ENCODE data around the gene ADD1. TPM values are rescaled to one million over a fixed set of nuclear protein-coding genes. Genes with fewer than 3 reads are reported as not detected.

Gene ADD1
- total RNA-seq, 1 experiment from 2014 or later = 98.4 TPM

GRCh38 chr4:2847302-2847871 is 3.7 kb downstream of the ADD1 start:
- DNase-seq (ENCODE audit: low read depth in 1 of 2, low spot score in 2 of 2) = no peak
- Histone ChIP-seq H3K27ac (no peak overlapping the region), H3K9me3 (replicated peaks) (no peaks in the 10 kb centered on the region), H3K27me3 (replicated peaks) (no peaks in the 10 kb centered on the region), H3K4me1 (replicated peaks) (peaks cover 6% of the 10 kb centered on the region), H3K4me3 (no peak overlapping the region), H3K36me3 (peaks cover 6% of the 10 kb centered on the region; the same call in 1 of the 2 replicates)

- Histone ChIP-seq H3K27me3 (replicated peaks) (no peaks in the 10 kb centered on the region), H3K4me1 (replicated peaks) (no peaks in the 10 kb centered on the region), H3K27ac (no peak overlapping the region), H3K4me3 (no peak overlapping the region), H3K36me3 (peaks cover 3% of the 10 kb centered on the region; the same call in 1 of the 2 replicates), H3K9me3 (replicated peaks) (no peaks in the 10 kb centered on the region)
- DNase-seq (ENCODE audit: low read depth in 1 of 2, low spot score in 2 of 2) = no peak
These were observed 4.8 kb downstream of the ADD1 start for GRCh38 chr4:2848449-2848848.

GRCh38 chr4:2849267-2850152 is 5.9 kb downstream of the ADD1 start:
- no peak overlapping the region for H3K27ac ChIP-seq
- H3K9me3 ChIP-seq (replicated peaks) = no peaks in the 10 kb centered on the region
- H3K27me3 ChIP-seq (replicated peaks) = no peaks in the 10 kb centered on the region
- no peak overlapping the region for H3K4me3 ChIP-seq
- H3K36me3 ChIP-seq = no peaks in the 10 kb centered on the region; the same call in 1 of the 2 replicates
- no peak for DNase-seq (ENCODE audit: low read depth in 1 of 2, low spot score in 2 of 2)
- H3K4me1 ChIP-seq (replicated peaks) = no peaks in the 10 kb centered on the region

- Histone ChIP-seq H3K9me3 (replicated peaks) (no peaks in the 10 kb centered on the region), H3K36me3 (no peaks in the 10 kb centered on the region; the same call in 1 of the 2 replicates), H3K4me1 (replicated peaks) (no peaks in the 10 kb centered on the region), H3K27me3 (replicated peaks) (no peaks in the 10 kb centered on the region), H3K27ac (no peak overlapping the region), H3K4me3 (no peak overlapping the region)
- DNase-seq (ENCODE audit: low read depth in 1 of 2, low spot score in 2 of 2) = no peak
These were observed 7.5 kb downstream of the ADD1 start for GRCh38 chr4:2850966-2851798.

- no peaks in the 10 kb centered on the region for H3K27me3 ChIP-seq (replicated peaks)
- H3K9me3 ChIP-seq (replicated peaks) = no peaks in the 10 kb centered on the region
- no peak overlapping the region for H3K27ac ChIP-seq
- no peak overlapping the region for H3K4me3 ChIP-seq
- no peaks in the 10 kb centered on the region for H3K4me1 ChIP-seq (replicated peaks)
- DNase-seq (ENCODE audit: low read depth in 1 of 2, low spot score in 2 of 2) = no peak
- H3K36me3 ChIP-seq = no peaks in the 10 kb centered on the region; the same call in 1 of the 2 replicates
These were observed 8.9 kb downstream of the ADD1 start for GRCh38 chr4:2852481-2852921.

- Histone ChIP-seq H3K27ac (no peak overlapping the region), H3K4me1 (replicated peaks) (no peaks in the 10 kb centered on the region), H3K36me3 (no peaks in the 10 kb centered on the region; the same call in 1 of the 2 replicates), H3K27me3 (replicated peaks) (no peaks in the 10 kb centered on the region), H3K9me3 (replicated peaks) (no peaks in the 10 kb centered on the region), H3K4me3 (no peak overlapping the region)
- DNase-seq (ENCODE audit: low read depth in 1 of 2, low spot score in 2 of 2) = no peak
These were observed 11.9 kb downstream of the ADD1 start for GRCh38 chr4:2855584-2855983.

GRCh38 chr4:2856266-2856665 is 12.6 kb downstream of the ADD1 start:
- Histone ChIP-seq H3K9me3 (replicated peaks) (no peaks in the 10 kb centered on the region), H3K4me1 (replicated peaks) (no peaks in the 10 kb centered on the region), H3K4me3 (no peak overlapping the region), H3K27ac (no peak overlapping the region), H3K27me3 (replicated peaks) (no peaks in the 10 kb centered on the region), H3K36me3 (no peaks in the 10 kb centered on the region; the same call in 1 of the 2 replicates)
- no peak for DNase-seq (ENCODE audit: low read depth in 1 of 2, low spot score in 2 of 2)

GRCh38 chr4:2857349-2857927 is 13.8 kb downstream of the ADD1 start:
- Histone ChIP-seq H3K27ac (no peak overlapping the region), H3K4me3 (no peak overlapping the region), H3K36me3 (no peaks in the 10 kb centered on the region; the same call in 1 of the 2 replicates), H3K4me1 (replicated peaks) (peaks cover 3% of the 10 kb centered on the region; the same call in 1 of the 2 replicates), H3K9me3 (replicated peaks) (no peaks in the 10 kb centered on the region), H3K27me3 (replicated peaks) (no peaks in the 10 kb centered on the region)
- no peak for DNase-seq (ENCODE audit: low read depth in 1 of 2, low spot score in 2 of 2)

- Histone ChIP-seq H3K36me3 (no peaks in the 10 kb centered on the region; the same call in 1 of the 2 replicates), H3K4me1 (replicated peaks) (peaks cover 6% of the 10 kb centered on the region; the same call in 1 of the 2 replicates), H3K27me3 (replicated peaks) (no peaks in the 10 kb centered on the region), H3K27ac (no peak overlapping the region), H3K4me3 (no peak overlapping the region), H3K9me3 (replicated peaks) (no peaks in the 10 kb centered on the region)
- no peak for DNase-seq (ENCODE audit: low read depth in 1 of 2, low spot score in 2 of 2)
These were observed 15.0 kb downstream of the ADD1 start for GRCh38 chr4:2858451-2859217.

- Histone ChIP-seq H3K4me1 (replicated peaks) (peaks cover 6% of the 10 kb centered on the region; the same call in 1 of the 2 replicates), H3K36me3 (no peaks in the 10 kb centered on the region; the same call in 1 of the 2 replicates), H3K9me3 (replicated peaks) (no peaks in the 10 kb centered on the region), H3K4me3 (no peak overlapping the region), H3K27ac (no peak overlapping the region), H3K27me3 (replicated peaks) (no peaks in the 10 kb centered on the region)
- DNase-seq (ENCODE audit: low read depth in 1 of 2, low spot score in 2 of 2) = no peak
These were observed 15.9 kb downstream of the ADD1 start for GRCh38 chr4:2859514-2859913.

GRCh38 chr4:2860391-2861348 is 17.0 kb downstream of the ADD1 start:
- Histone ChIP-seq H3K27ac (no peak overlapping the region), H3K9me3 (replicated peaks) (no peaks in the 10 kb centered on the region), H3K4me3 (no peak overlapping the region), H3K4me1 (replicated peaks) (peaks cover 6% of the 10 kb centered on the region; the same call in 1 of the 2 replicates), H3K27me3 (replicated peaks) (no peaks in the 10 kb centered on the region), H3K36me3 (no peaks in the 10 kb centered on the region)
- no peak for DNase-seq (ENCODE audit: low read depth in 1 of 2, low spot score in 2 of 2)
